22Rv1 (cell line): ENCODE results near the gene GOLGA7B.

Experiments used
- CTCF ChIP-seq: fragments of 450-650 bp; IDR thresholded peaks from 2 replicates; pipeline ENCODE4 v1.5.1; 2017; ENCODE audit warnings: mild to moderate bottlenecking
- ZFX ChIP-seq: fragments of 450-650 bp; IDR thresholded peaks from 2 replicates; pipeline ENCODE4 v1.6.1; 2017; ENCODE audit warnings: antibody characterized with exemption, borderline replicate concordance

GRCh38 chr10:97828721-97829120 lies 20.9 kb upstream of the GOLGA7B start:
- TF ChIP-seq CTCF (no peak), ZFX (no peak)
